HFFc6 (cell line): ENCODE results near the gene IL36RN. TPM values are rescaled to one million over a fixed set of nuclear protein-coding genes. Genes with fewer than 3 reads are reported as not detected.
A peak's percentile ranks its signal among the peaks of the same experiment; 100 is the strongest.

ENCODE experiments used
- DNase-seq: peaks from one replicate; pipeline ENCODE4 v3.0.0-alpha.2; 2018
- H3K27ac Mint-ChIP-seq: 2 replicates; pipeline ENCODE4 v1.8.0; 2020; ENCODE audit warnings: mild to moderate bottlenecking, mixed read lengths
- H3K27me3 Mint-ChIP-seq: 2 replicates; pipeline ENCODE4 v1.8.0; 2021; ENCODE audit warnings: mild to moderate bottlenecking, moderate library complexity, mixed read lengths; ENCODE audit not compliant: insufficient read depth
- H3K36me3 Mint-ChIP-seq: 2 replicates; pipeline ENCODE4 v1.8.0; 2021; ENCODE audit warnings: low read depth, mixed read lengths
- H3K4me1 Mint-ChIP-seq: 2 replicates; pipeline ENCODE4 v1.8.0; 2020; ENCODE audit warnings: low read depth, mixed read lengths
- H3K4me3 Mint-ChIP-seq: 2 replicates; pipeline ENCODE4 v1.8.0; 2020; ENCODE audit warnings: mild to moderate bottlenecking, moderate library complexity, mixed read lengths
- H3K9me3 Mint-ChIP-seq: 2 replicates; pipeline ENCODE4 v1.8.0; 2020; ENCODE audit warnings: mild to moderate bottlenecking, mixed read lengths
- CTCF ChIP-seq: fragments of 200-600 bp; sonication (generic); IDR thresholded peaks from 2 replicates; pipeline ENCODE4 v1.5.0; 2021; ENCODE audit warnings: antibody characterized with exemption, mild to moderate bottlenecking
- total RNA-seq, 6 experiments: library from RNA; stranded (reverse); fragmentation: NEBNext Ultra II Directional; extraction: Animal tissue kit (Norgen Biotek cat#: 25700); gene quantifications; 2 replicates in 1 of 6; 3 replicates in 5 of 6; pipeline ENCODE4 v1.2.3, GENCODE V29; 2021

IL36RN gene
- total RNA-seq, 6 experiments from 2014 or later = not detected

GRCh38 chr2:113079131-113079530 is 20.1 kb downstream of the IL36RN start:
- H3K4me3 Mint-ChIP-seq = no peak overlapping the region
- H3K27me3 Mint-ChIP-seq = peaks cover 31% of the 10 kb centered on the region
- no peak for TF ChIP-seq CTCF
- H3K9me3 Mint-ChIP-seq = no peaks in the 10 kb centered on the region
- DNase-seq = no peak
- no peaks in the 10 kb centered on the region for H3K36me3 Mint-ChIP-seq
- peaks cover 14% of the 10 kb centered on the region for H3K4me1 Mint-ChIP-seq
- H3K27ac Mint-ChIP-seq = no peak overlapping the region

GRCh38 chr2:113080134-113080533 is 21.1 kb downstream of the IL36RN start:
- Mint-ChIP-seq H3K27ac (no peak overlapping the region), H3K4me3 (no peak overlapping the region), H3K4me1 (peaks cover 14% of the 10 kb centered on the region), H3K9me3 (no peaks in the 10 kb centered on the region), H3K27me3 (peaks cover 32% of the 10 kb centered on the region), H3K36me3 (no peaks in the 10 kb centered on the region)
- DNase-seq = peak; percentile 15
- peak; percentile 78 for TF ChIP-seq CTCF

- H3K4me3 Mint-ChIP-seq = no peak overlapping the region
- H3K36me3 Mint-ChIP-seq = no peaks in the 10 kb centered on the region
- no peak for DNase-seq
- H3K9me3 Mint-ChIP-seq = no peaks in the 10 kb centered on the region
- H3K27ac Mint-ChIP-seq = no peak overlapping the region
- peaks cover 24% of the 10 kb centered on the region for H3K27me3 Mint-ChIP-seq
- TF ChIP-seq CTCF = no peak
- peaks cover 14% of the 10 kb centered on the region for H3K4me1 Mint-ChIP-seq
Observed at GRCh38 chr2:113081488-113082210, 22.7 kb downstream of the IL36RN start.

GRCh38 chr2:113083296-113083695 is 24.3 kb downstream of the IL36RN start:
- no peak for TF ChIP-seq CTCF
- Mint-ChIP-seq H3K4me3 (no peak overlapping the region), H3K27ac (no peak overlapping the region), H3K36me3 (no peaks in the 10 kb centered on the region), H3K4me1 (peaks cover 7% of the 10 kb centered on the region), H3K27me3 (peaks cover 21% of the 10 kb centered on the region), H3K9me3 (no peaks in the 10 kb centered on the region)
- DNase-seq = no peak

GRCh38 chr2:113084249-113085000 is 25.4 kb downstream of the IL36RN start:
- TF ChIP-seq CTCF = peak; percentile 75
- DNase-seq = no peak
- Mint-ChIP-seq H3K4me3 (no peak overlapping the region), H3K9me3 (no peaks in the 10 kb centered on the region), H3K36me3 (no peaks in the 10 kb centered on the region), H3K27me3 (peaks cover 21% of the 10 kb centered on the region), H3K27ac (no peak overlapping the region), H3K4me1 (no peaks in the 10 kb centered on the region)
